Measurements from ENCODE around the gene LZTS2.

DNA sequence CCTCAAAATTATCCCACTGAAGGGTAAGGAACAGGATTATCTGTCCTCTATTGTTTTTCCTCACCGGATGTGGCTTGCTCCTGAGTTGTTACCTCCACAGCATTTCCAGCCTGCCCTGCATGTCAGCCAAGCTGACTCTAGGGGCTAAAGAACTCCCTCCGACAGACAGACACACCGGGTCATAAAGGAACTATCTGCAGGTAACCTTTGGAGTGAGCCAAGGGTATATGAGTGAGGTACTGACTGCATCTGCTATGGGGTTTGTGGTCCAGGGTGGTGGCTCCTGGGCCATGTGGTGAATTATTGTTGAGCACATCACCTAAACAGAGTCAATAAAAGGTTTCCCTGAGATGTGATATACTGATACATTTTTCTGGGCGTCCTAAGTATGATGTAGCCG lies 55.3 kb downstream of the LZTS2 start:
- TF ChIP-seq, protein P1, sequence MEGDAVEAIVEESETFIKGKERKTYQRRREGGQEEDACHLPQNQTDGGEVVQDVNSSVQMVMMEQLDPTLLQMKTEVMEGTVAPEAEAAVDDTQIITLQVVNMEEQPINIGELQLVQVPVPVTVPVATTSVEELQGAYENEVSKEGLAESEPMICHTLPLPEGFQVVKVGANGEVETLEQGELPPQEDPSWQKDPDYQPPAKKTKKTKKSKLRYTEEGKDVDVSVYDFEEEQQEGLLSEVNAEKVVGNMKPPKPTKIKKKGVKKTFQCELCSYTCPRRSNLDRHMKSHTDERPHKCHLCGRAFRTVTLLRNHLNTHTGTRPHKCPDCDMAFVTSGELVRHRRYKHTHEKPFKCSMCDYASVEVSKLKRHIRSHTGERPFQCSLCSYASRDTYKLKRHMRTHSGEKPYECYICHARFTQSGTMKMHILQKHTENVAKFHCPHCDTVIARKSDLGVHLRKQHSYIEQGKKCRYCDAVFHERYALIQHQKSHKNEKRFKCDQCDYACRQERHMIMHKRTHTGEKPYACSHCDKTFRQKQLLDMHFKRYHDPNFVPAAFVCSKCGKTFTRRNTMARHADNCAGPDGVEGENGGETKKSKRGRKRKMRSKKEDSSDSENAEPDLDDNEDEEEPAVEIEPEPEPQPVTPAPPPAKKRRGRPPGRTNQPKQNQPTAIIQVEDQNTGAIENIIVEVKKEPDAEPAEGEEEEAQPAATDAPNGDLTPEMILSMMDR (conservative IDR thresholded peaks at IDR 0.05; ENCODE audit: low read depth in 2 of 2), result no peak
- TF ChIP-seq POLR2AphosphoS5 (IDR thresholded peaks at IDR 0.05; ENCODE audit: low read depth) (no peak), JUNB (IDR thresholded peaks at IDR 0.05; ENCODE audit: unreplicated experiment) (no peak)
